KOPT-K1 (cell line): ENCODE data around the gene ARHGAP6.

Source experiments
- H3K27ac ChIP-seq: fragments of 200-600 bp; sonication (generic); 2 replicates; pipeline ENCODE4 v1.5.1; 2016; ENCODE audit warnings: antibody characterized with exemption, mild to moderate bottlenecking, low read depth, low read length; ENCODE audit not compliant: poor library complexity, severe bottlenecking
- H3K36me3 ChIP-seq: fragments of 200-600 bp; sonication (generic); 2 replicates; pipeline ENCODE4 v1.5.1; 2017; ENCODE audit warnings: antibody characterized with exemption, mild to moderate bottlenecking, low read length, moderate library complexity; ENCODE audit not compliant: insufficient read depth
- H3K9me3 ChIP-seq: fragments of 200-600 bp; sonication (generic); 2 replicates; pipeline ENCODE4 v1.5.1; 2017; ENCODE audit warnings: antibody characterized with exemption, low read length, mild to moderate bottlenecking; ENCODE audit not compliant: insufficient read depth, poor library complexity, severe bottlenecking

The ARHGAP6 gene

DNA sequence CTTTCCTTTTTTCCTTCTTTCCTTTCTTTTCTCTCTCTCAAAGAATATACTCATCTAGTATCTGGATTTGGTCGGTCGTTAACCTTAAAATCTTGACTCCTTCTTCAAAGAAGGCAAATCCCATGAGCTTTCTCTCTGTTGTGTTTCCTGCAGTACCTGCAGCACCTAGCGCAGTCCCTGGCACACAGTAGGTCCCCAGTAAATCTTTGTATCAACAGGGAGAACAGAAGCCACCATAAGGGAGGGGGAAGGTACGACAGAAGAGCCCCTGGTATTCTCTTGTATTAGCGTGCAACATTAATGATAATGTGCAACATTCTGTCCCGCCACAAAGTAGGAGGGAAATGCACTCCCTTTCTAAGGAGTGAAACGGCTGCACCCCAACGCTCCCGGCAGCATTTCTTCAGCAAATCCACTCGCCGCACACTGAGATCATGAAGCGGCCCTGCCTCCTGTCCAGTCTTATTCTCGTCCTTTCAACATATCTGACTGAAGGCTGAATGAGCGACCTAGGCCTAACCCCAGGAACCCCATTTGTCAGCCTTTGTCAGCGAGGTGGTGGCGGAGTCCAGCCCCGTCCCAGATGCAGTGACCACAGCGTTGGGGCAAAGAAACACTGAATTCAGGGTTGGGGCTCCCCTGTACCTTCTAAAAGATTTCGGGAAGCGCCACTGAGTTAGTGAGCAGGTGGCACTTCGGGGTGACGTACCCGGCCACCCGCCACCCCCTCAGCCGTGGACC, 238.8 kb downstream of the ARHGAP6 start:
- Histone ChIP-seq H3K9me3 (no peaks in the 10 kb centered on the region), H3K27ac (no peak overlapping the region), H3K36me3 (no peaks in the 10 kb centered on the region)

DNA sequence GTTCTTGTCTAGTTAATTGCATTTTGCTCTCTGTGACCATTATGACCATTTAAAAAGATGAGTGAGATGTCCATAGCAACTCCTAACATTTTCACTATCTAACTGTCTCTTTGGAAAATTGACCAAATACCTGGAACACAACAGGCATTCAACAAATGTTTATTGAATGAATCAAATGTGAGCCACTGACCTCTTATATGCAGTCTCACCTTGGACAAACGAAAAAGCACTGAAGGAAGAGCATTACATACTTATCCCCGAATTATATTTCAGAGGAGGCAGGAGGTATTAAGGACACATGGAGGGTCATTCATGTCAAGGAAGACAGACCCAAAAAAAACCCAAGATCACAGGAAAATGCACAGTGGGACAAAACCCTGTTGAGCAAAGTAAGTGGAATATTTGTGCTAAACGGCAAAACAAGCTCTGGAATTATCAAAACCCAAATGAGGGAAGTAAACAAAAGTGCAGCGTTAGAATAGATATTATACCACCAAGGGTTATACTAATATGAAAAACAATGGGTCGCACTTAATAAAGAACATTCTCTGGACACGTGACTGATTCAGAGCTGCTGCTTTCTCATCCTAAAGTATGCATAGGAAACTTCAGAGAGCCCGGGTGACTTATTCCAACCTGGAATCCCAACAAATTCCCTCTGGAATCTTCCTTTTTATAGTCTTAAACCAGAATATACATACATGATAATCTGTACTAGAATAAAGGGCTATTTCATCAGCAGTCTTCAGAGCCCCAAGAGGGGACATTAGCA, 240.6 kb downstream of the ARHGAP6 start:
- Histone ChIP-seq H3K27ac (no peak overlapping the region), H3K9me3 (no peaks in the 10 kb centered on the region), H3K36me3 (no peaks in the 10 kb centered on the region)

DNA sequence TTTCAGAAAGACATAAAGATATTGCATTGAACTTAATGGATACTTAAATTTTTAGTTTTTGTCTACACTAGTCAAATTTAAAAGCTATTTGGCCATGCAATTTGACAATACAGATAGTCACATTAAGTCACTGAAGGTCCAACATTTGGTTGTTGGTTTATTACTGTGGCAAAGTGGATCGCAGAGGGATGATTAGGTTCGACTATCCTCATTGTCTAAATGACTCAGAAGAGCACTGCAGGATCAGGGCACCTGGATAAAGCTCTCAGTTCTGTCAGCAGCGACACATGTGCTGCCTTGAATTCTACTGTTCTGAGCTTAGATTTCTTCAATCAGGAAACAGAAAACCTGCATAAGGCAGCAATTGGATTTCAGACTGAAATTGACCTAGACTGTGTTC, 241.8 kb downstream of the ARHGAP6 start:
- Histone ChIP-seq H3K9me3 (no peaks in the 10 kb centered on the region), H3K36me3 (no peaks in the 10 kb centered on the region), H3K27ac (no peak overlapping the region)

DNA sequence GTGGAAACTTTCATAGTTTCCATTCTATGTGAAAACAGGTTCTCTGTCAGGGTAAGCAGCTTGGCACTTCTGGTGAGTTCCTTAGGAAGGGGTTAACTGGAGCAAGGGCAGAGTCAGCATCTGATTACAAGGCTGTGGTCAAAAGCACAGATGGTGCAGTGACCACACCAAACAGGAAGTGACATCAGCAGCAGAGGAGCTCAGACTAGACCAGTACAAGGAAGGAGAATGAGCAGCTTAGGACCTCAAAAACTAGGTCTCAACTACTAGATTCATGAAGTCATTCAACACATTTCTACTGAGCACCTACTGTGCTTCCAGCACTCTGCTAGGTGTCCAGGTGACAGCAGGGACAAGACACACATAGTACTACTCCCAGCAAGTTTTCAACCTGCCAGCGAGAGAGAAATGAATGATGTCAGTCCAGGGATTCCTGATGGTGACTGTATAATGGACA, 242.3 kb downstream of the ARHGAP6 start:
- H3K27ac ChIP-seq: no peak overlapping the region
- no peaks in the 10 kb centered on the region for H3K36me3 ChIP-seq
- no peaks in the 10 kb centered on the region for H3K9me3 ChIP-seq

DNA sequence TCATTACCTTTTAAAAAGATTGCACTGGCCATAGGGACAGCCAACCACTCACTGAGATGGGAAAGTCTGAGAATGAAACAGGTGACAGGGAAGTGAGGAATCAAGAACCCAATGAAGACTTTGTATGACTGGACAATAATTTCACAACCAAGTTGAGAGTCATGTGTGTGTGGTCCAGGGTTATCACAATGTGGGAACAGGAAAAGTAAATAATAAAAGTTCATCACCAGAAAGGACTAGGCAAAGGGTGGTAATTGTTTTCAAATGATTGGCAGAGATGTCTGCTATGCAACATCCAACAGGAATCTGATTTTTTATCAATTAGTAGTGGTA, 243.2 kb downstream of the ARHGAP6 start:
- H3K27ac ChIP-seq: no peak overlapping the region

DNA sequence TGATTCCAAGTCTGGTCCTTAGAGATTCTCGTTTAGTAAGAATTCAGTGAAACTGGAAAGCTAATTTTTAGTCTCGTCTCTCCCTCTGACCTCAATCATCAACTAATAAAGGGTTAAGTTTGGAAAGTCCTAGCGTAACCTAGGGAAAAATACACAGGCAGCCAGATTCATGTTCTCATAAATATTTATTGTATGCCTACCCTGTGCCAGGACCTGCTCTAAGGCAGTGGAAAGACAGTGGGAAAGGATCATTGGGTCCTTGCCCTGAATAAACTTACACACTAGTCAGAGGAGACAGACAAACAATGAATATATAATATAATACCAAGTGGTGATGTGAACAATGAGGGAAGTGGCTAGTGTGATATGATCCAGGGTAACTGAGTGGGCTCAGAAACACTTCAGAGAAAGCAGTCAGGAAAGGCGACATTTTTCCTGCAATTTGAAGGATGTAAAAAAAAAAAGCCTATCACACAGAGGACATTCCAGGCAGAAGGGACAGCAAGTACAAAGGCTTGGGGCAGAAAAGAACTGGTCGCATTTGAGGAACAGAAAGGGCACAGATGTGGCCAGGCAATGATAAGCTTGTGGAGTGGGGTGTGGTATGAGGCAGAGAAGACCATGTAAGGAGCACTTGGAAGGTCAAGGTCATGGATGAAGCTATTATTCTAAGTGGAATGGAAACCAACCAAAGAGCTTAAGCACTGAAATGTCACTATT, 243.8 kb downstream of the ARHGAP6 start:
- H3K36me3 ChIP-seq: no peaks in the 10 kb centered on the region
- no peaks in the 10 kb centered on the region for H3K9me3 ChIP-seq
- H3K27ac ChIP-seq: no peak overlapping the region

More for the DNA sequence above, 243.2 kb downstream of the ARHGAP6 start:
- Histone ChIP-seq H3K36me3 (no peaks in the 10 kb centered on the region), H3K9me3 (no peaks in the 10 kb centered on the region)

DNA sequence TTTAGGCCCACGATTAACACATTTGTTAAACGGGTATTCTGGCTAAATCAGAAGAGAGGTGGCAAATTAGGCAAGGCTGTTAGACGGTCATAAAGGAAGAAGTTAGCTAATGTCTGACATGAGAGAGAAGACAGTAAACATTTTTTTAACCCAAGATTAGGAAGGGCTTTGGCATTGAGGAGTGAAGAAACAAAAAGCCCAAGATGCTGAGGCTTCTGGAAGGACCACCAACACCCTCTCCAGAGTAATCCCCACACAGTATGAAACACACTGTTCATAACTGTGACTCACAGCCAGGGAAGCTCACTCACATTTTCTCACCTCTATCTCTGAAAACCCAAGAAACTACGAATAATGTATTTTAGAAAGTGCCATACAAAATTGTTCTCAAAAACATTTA, 244.9 kb downstream of the ARHGAP6 start:
- Histone ChIP-seq H3K27ac (no peak overlapping the region), H3K36me3 (no peaks in the 10 kb centered on the region), H3K9me3 (no peaks in the 10 kb centered on the region)

DNA sequence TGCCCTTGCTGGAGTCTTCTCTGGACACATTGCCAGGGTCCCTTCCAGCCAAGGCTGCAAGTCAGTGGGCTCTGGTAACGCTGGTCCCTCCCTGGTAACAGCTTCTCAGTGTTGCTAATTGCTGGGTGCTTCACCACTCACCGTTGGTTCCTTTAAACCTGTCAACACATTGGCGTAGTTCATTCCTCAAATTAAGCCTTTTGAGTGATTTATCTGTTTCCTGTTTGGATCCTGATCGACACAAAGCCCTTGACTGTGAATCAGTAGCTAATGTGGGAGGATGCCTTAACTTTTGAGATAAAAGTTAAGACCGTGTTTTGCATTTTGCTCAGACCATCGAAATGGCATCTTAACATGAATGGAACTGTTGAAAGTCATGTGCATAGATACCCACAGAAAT, 246.6 kb downstream of the ARHGAP6 start:
- H3K27ac ChIP-seq: no peak overlapping the region
- H3K36me3 ChIP-seq: no peaks in the 10 kb centered on the region

DNA sequence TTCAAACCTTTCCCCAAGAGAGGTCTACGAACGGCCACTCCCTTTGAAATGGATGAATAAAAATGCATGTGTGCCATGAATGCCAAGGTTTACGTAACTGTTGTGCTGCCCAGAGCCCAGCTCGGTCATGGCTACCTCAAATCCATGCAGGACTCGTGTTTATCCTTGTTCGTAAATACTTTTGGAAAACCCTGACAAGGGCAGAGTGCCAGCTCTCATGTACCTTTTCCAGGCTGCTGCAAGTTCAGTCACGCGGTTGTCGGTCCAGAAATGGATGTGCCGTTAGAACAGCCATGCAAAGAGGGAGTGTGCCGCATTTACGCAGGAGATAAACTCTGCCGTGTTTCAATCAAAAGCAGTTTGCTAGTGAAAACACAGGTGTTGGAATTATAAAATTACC, 249.1 kb downstream of the ARHGAP6 start:
- no peaks in the 10 kb centered on the region for H3K9me3 ChIP-seq
- H3K36me3 ChIP-seq: no peaks in the 10 kb centered on the region

More for the DNA sequence above, 246.6 kb downstream of the ARHGAP6 start:
- H3K9me3 ChIP-seq: no peaks in the 10 kb centered on the region

DNA sequence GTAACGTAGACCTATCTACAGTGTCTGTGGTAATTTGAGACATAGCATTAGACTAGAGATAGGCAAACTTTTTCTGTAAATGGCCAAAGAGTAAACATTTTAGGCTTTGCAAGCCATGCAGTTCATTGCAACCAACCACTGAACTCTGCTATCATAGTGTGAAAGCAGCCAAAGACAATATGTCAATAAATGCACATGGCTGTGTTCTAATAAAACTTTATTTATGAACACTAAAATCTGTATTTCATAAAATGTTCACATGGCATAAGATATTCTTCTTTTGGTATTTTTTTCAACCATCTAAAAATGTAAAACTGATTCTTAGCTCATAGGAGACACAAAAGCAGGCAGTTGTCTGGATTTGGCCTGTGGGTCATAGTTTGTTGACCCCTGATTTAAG, 251.6 kb downstream of the ARHGAP6 start:
- no peaks in the 10 kb centered on the region for H3K36me3 ChIP-seq
- H3K27ac ChIP-seq: no peak overlapping the region
- H3K9me3 ChIP-seq: no peaks in the 10 kb centered on the region

More for the DNA sequence above, 249.1 kb downstream of the ARHGAP6 start:
- H3K27ac ChIP-seq: no peak overlapping the region

DNA sequence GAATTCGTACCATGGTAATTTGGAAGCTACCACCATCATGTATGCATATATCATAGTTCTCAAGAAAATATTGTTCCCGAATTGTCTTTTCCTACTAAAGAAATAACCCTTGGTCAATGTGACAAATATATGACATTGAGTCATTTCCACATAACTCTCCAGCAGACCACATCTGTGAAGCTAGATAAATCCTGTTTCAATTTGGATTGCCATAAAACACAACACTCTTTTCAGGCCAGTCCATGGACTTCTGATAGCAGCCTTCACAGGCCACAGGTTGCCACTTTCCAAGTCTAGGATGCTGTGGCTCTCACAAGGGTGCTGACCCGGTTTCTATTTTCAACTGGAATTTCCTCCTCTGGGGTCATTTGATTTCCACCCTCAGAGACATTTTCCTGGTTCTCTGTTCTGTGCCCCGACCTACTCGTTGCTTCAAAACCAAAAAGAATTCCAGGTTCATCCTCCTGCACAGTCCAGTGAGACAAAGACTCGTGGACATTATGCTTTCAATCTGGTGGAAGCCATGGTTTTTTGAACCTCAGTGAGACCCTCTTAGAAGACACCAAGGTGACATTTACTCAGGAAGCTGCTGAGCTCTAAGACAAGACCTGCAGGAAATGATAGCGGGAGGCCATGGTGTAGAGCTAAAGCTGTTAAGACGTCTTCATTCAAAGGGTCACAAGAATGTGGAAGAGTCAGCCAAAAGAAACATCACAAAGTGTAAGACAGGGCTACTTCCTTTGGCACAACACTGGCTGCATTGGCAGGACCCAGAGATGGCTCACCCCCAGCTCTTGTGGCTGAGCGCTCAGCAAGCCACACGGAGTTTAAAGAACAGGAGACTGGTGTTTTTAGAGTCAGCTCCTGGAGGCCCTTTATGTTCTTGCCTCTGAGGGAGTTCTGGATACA, 252.8 kb downstream of the ARHGAP6 start:
- Histone ChIP-seq H3K27ac (no peak overlapping the region), H3K9me3 (no peaks in the 10 kb centered on the region), H3K36me3 (no peaks in the 10 kb centered on the region)

DNA sequence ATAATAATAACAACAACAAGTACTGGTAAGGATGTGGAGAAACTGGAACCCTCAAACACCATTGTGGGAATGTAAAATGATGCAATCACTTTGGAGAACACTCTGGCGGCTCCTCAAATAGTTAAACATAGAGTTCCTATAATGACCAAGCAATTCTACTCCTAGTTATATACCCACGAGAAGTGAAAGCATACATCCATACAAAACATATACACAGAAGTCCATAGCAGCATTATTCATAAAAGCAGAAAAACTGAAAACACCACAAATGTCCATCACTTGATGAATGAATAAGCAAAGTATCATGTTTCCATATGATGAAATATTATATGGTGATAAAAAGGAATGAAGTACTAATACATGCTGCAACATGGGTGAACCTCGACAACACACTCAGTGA, 255.8 kb downstream of the ARHGAP6 start:
- Histone ChIP-seq H3K9me3 (no peaks in the 10 kb centered on the region), H3K36me3 (no peaks in the 10 kb centered on the region), H3K27ac (no peak overlapping the region)

DNA sequence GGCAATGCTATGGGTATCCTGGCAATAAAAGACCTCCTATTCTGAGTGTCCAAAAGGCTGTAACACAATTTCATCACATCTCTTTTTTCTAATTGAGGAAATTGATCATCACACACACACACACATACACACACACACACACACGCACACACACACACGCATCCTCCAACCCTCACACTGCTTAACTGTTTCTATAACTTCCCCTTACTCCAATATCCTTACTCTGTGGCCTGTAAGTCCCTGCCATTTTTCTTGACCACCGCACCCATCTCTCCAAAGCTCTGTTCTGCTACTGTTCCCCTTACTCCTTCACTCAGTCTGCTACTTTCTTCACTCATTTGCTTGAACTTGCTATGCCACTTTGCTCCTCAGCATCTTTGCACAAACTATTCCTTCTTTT, 256.9 kb downstream of the ARHGAP6 start:
- Histone ChIP-seq H3K27ac (no peak overlapping the region), H3K9me3 (no peaks in the 10 kb centered on the region), H3K36me3 (no peaks in the 10 kb centered on the region)

DNA sequence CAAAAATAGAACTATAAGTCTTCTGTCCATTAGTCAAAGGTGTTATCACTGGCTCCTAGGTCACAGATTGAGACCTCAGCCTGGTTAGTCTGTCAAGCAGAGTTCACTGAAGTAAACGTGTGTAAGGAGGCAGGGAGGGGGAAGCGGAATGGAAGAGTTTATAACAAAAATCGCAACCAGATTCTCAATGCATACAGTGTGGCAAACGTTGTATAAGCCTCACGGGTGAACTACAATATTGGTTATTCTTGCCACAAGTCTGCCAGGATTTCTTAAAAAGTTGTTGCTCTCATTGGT, 257.7 kb downstream of the ARHGAP6 start:
- no peak overlapping the region for H3K27ac ChIP-seq
- no peaks in the 10 kb centered on the region for H3K36me3 ChIP-seq
- H3K9me3 ChIP-seq: no peaks in the 10 kb centered on the region
